Colonic mucosa (tissue), 4 donors: ENCODE data around the gene JAM3. TPM values are rescaled to one million over a fixed set of nuclear protein-coding genes. Genes with fewer than 3 reads are reported as not detected.

Experiments
- DNase-seq: peaks from one replicate; pipeline ENCODE4 v3.0.0-alpha.2; 2020
- H3K27ac ChIP-seq: fragments of 200-600 bp; one replicate; pipeline ENCODE4 v1.8.0; 2021
- H3K27me3 ChIP-seq: fragments of 200-600 bp; one replicate; pipeline ENCODE4 v1.8.0; 2021
- H3K36me3 ChIP-seq: fragments of 200-600 bp; one replicate; pipeline ENCODE4 v1.8.0; 2021
- H3K4me1 ChIP-seq: fragments of 200-600 bp; one replicate; pipeline ENCODE4 v1.8.0; 2021; ENCODE audit warnings: mild to moderate bottlenecking
- H3K4me3 ChIP-seq: fragments of 200-600 bp; one replicate; pipeline ENCODE4 v1.8.0; 2021
- H3K9ac ChIP-seq, 2 donors: one replicate each; pipeline ENCODE4 v1.7.0; 2013; ENCODE audit warnings: control low read depth in 2 of 2, low read depth in 2 of 2, low read length in 2 of 2
- H3K9me3 ChIP-seq: fragments of 200-600 bp; one replicate; pipeline ENCODE4 v1.8.0; 2021
- intact Hi-C: fragments of 100-400 bp; cut with DNase I; formaldehyde crosslinking; loops from one replicate; pipeline ENCODE4 v1.14.1; 2022
- total RNA-seq, 2 donors: library from RNA; stranded (reverse); fragmentation: NEBNext Ultra II Directional in 1 of 2; extraction: Animal tissue kit (Norgen Biotek cat#: 25700) in 1 of 2; gene quantifications; one replicate each; pipeline ENCODE4 v1.2.1, GENCODE V29; 2021
- TF ChIP-seq, protein P1 (sequence below): fragments of 200-600 bp; IDR thresholded peaks from one replicate; pipeline ENCODE4 v1.8.0; 2022; ENCODE audit warnings: antibody characterized with exemption, mild to moderate bottlenecking
- donor health status: healthy.
- donor health status: DM: no; HTN: no; CAD: no.
- donor health status: DM: no; HTN: no; CAD: no.

JAM3 gene
- total RNA-seq, 2 donors from 2014 or later = 3.5 to 14.5 TPM

GRCh38 chr11:134126217-134126822 is 57.4 kb downstream of the JAM3 start:
- Histone ChIP-seq H3K27ac (no peak overlapping the region), H3K27me3 (peaks cover 23% of the 10 kb centered on the region), H3K9me3 (no peaks in the 10 kb centered on the region), H3K4me3 (no peak overlapping the region), H3K9ac (no peak overlapping the region), H3K36me3 (no peaks in the 10 kb centered on the region), H3K4me1 (peaks cover 4% of the 10 kb centered on the region)
- TF ChIP-seq, protein P1, sequence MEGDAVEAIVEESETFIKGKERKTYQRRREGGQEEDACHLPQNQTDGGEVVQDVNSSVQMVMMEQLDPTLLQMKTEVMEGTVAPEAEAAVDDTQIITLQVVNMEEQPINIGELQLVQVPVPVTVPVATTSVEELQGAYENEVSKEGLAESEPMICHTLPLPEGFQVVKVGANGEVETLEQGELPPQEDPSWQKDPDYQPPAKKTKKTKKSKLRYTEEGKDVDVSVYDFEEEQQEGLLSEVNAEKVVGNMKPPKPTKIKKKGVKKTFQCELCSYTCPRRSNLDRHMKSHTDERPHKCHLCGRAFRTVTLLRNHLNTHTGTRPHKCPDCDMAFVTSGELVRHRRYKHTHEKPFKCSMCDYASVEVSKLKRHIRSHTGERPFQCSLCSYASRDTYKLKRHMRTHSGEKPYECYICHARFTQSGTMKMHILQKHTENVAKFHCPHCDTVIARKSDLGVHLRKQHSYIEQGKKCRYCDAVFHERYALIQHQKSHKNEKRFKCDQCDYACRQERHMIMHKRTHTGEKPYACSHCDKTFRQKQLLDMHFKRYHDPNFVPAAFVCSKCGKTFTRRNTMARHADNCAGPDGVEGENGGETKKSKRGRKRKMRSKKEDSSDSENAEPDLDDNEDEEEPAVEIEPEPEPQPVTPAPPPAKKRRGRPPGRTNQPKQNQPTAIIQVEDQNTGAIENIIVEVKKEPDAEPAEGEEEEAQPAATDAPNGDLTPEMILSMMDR = no peak
- intact Hi-C loops = no loop called here
- DNase-seq = no peak

DNA sequence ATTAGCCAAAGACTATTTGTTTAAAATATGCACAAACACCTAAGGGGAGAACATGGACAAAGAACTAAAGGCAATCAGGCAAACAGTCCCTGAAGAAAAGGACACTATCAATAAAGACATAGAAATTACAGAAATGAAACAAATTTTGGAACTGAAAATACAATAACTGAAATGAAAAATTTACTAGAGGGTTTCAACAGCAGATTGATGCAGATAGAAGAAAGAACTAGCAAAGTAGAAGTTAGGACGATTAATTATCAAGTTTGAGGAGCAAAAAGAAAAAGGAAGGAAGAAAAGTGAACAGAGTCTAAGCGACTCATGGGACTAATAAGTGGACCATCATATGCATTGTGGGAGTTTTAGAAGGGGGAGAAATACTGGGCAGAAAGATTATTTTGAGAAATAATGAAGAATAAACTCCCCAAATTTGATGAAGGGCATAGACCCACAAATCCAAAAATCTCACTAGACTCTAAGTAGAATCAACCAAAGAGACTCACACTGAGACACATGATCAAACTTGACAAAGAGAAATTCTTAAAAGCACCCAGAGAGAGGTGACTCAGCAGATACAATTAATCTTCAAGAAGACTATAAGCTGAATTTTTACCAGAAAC is 62.9 kb downstream of the JAM3 start:
- no peak overlapping the region for H3K4me3 ChIP-seq
- no peaks in the 10 kb centered on the region for H3K27me3 ChIP-seq
- no peaks in the 10 kb centered on the region for H3K9me3 ChIP-seq
- H3K36me3 ChIP-seq = no peaks in the 10 kb centered on the region
- no peak overlapping the region for H3K9ac ChIP-seq
- TF ChIP-seq, protein P1 = no peak
- no peak overlapping the region for H3K27ac ChIP-seq
- no peak for DNase-seq
- H3K4me1 ChIP-seq = peaks cover under 1% of the 10 kb centered on the region
- intact Hi-C loops = no loop called here

- intact Hi-C loops = no loop called here
- H3K4me1 ChIP-seq = no peaks in the 10 kb centered on the region
- no peaks in the 10 kb centered on the region for H3K9me3 ChIP-seq
- H3K9ac ChIP-seq = no peak overlapping the region
- no peaks in the 10 kb centered on the region for H3K27me3 ChIP-seq
- no peak overlapping the region for H3K4me3 ChIP-seq
- TF ChIP-seq, protein P1 = no peak
- H3K27ac ChIP-seq = no peak overlapping the region
- DNase-seq = no peak
- no peaks in the 10 kb centered on the region for H3K36me3 ChIP-seq
Measured at GRCh38 chr11:134132808-134133207, 63.9 kb downstream of the JAM3 start.

GRCh38 chr11:134134167-134134566 is 65.3 kb downstream of the JAM3 start:
- Histone ChIP-seq H3K36me3 (no peaks in the 10 kb centered on the region), H3K4me1 (no peaks in the 10 kb centered on the region), H3K27me3 (no peaks in the 10 kb centered on the region), H3K4me3 (no peak overlapping the region), H3K9me3 (no peaks in the 10 kb centered on the region), H3K9ac (no peak overlapping the region), H3K27ac (no peak overlapping the region)
- intact Hi-C loops = no loop called here
- no peak for DNase-seq
- TF ChIP-seq, protein P1 = no peak

- Histone ChIP-seq H3K4me1 (no peaks in the 10 kb centered on the region), H3K27me3 (no peaks in the 10 kb centered on the region), H3K27ac (no peak overlapping the region), H3K4me3 (no peak overlapping the region), H3K36me3 (no peaks in the 10 kb centered on the region), H3K9me3 (no peaks in the 10 kb centered on the region), H3K9ac (no peak overlapping the region)
- TF ChIP-seq, protein P1 = no peak
- intact Hi-C loops = loop anchor here (2.0 kb wide), 2 partner anchors 88 to 212 kb away; no protein-coding TSS in a partner anchor
- no peak for DNase-seq
Measured at GRCh38 chr11:134138376-134138775, 69.5 kb downstream of the JAM3 start.
